ENCODE data around the gene ERGIC1. TPM values are rescaled to one million over a fixed set of nuclear protein-coding genes. Genes with fewer than 3 reads are reported as not detected.

The ERGIC1 gene
- total RNA-seq, 4 donors from 2014 or later: 156 to 214 (median 175) TPM

GRCh38 chr5:172855597-172856292 lies 21.7 kb downstream of the ERGIC1 start:
- DNase-seq: peak; percentile 83 to 85
- H3K4me1 ChIP-seq: peaks cover 83 to 100% of the 10 kb centered on the region in 2 donors
- peak overlapping the region; percentile 95 to 98 (median 97) for H3K27ac ChIP-seq
- H3K4me3 ChIP-seq (replicated peaks in 1 of 3): no peak overlapping the region
- H3K27me3 ChIP-seq: no peaks in the 10 kb centered on the region
- H3K9me3 ChIP-seq: no peaks in the 10 kb centered on the region
- 55 to 58% methylated on average over 16 to 18 of the region's 18 CpGs for WGBS, 2 donors
- H3K36me3 ChIP-seq: no peaks in the 10 kb centered on the region
- TF ChIP-seq CTCF (IDR thresholded peaks at IDR 0.05) (peak in 1 of 6 experiments; percentile 6), POLR2A (IDR thresholded peaks at IDR 0.05) (peak in 1 of 2 donors; percentile 56)
- intact Hi-C loops (cut with DNase I): no loop called here

GRCh38 chr5:172856336-172856735 lies 22.3 kb downstream of the ERGIC1 start:
- Histone ChIP-seq H3K4me1 (peaks cover 83 to 100% of the 10 kb centered on the region in 2 donors), H3K27ac (peak overlapping the region; percentile 95 to 98 (median 97)), H3K27me3 (no peaks in the 10 kb centered on the region), H3K4me3 (replicated peaks in 1 of 3) (no peak overlapping the region), H3K9me3 (no peaks in the 10 kb centered on the region), H3K36me3 (no peaks in the 10 kb centered on the region)
- 95% methylated on average over 4 of the region's 4 CpGs for WGBS, 2 donors
- intact Hi-C loops (cut with DNase I): no loop called here
- TF ChIP-seq POLR2A (IDR thresholded peaks at IDR 0.05) (no peak), CTCF (IDR thresholded peaks at IDR 0.05) (no peak)
- no peak for DNase-seq

GRCh38 chr5:172857982-172858381 lies 23.9 kb downstream of the ERGIC1 start:
- WGBS, 2 donors: 98 to 99% methylated on average over 7 of the region's 7 CpGs
- intact Hi-C loops (cut with DNase I): no loop called here
- peak overlapping the region; percentile 81 to 98 (median 97) for H3K27ac ChIP-seq
- H3K4me3 ChIP-seq (replicated peaks in 1 of 3): no peak overlapping the region
- DNase-seq: no peak
- no peak for TF ChIP-seq POLR2A (IDR thresholded peaks at IDR 0.05)
- no peak for TF ChIP-seq CTCF (IDR thresholded peaks at IDR 0.05)
- H3K9me3 ChIP-seq: no peaks in the 10 kb centered on the region
- H3K36me3 ChIP-seq: no peaks in the 10 kb centered on the region
- peaks cover 87 to 100% of the 10 kb centered on the region in 2 donors for H3K4me1 ChIP-seq
- H3K27me3 ChIP-seq: no peaks in the 10 kb centered on the region

- peaks cover 87 to 100% of the 10 kb centered on the region in 2 donors for H3K4me1 ChIP-seq
- no peak for DNase-seq
- TF ChIP-seq CTCF (IDR thresholded peaks at IDR 0.05) (no peak), POLR2A (IDR thresholded peaks at IDR 0.05) (no peak)
- 88 to 90% methylated on average over 11 to 12 of the region's 12 CpGs for WGBS, 2 donors
- no peaks in the 10 kb centered on the region for H3K27me3 ChIP-seq
- no peaks in the 10 kb centered on the region for H3K36me3 ChIP-seq
- peak overlapping the region; percentile 81 to 98 (median 97) for H3K27ac ChIP-seq
- intact Hi-C loops (cut with DNase I): no loop called here
- no peak overlapping the region for H3K4me3 ChIP-seq (replicated peaks in 1 of 3)
- H3K9me3 ChIP-seq: no peaks in the 10 kb centered on the region
These were observed 24.5 kb downstream of the ERGIC1 start for GRCh38 chr5:172858511-172858989.

Measured in thyroid gland (tissue), 4 donors.